ENCODE results near the gene LPIN1.
A peak's percentile ranks its signal among the peaks of the same experiment; 100 is the strongest.
"Not testable (repeated sequence)": the region's sequence is repeated elsewhere in the genome, so short reads cannot be mapped to it uniquely, and the experiment has no call there.

The LPIN1 gene

GRCh38 chr2:11844798-11845197 lies 98.4 kb downstream of the LPIN1 start:
- DNase-seq = not testable (repeated sequence)

- DNase-seq = not testable (repeated sequence)
Observed at GRCh38 chr2:11847935-11848334, 101.5 kb downstream of the LPIN1 start.

DNA sequence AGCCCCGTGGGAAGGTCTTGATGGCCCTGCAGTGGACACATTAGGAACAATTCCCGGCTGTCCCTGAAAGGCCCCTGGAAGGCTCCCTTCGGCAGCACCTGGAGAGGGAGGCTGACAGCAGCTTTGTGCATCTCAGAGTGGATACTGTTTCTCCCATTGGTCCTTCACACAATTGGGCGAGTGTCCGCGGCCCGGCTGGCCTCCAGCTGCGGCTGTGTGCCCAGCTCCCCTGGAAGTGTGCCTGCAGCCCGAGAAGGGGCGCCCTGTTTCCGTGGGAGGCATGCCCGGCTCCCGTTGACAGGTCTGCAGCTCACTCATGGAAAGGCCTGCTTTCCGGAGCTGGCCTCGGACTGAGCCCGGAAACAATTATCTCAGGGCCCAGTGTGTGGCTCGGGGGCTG lies 103.7 kb downstream of the LPIN1 start:
- no peak for DNase-seq

GRCh38 chr2:11852526-11853196 lies 106.2 kb downstream of the LPIN1 start:
- no peak for DNase-seq

GRCh38 chr2:11853197-11853588 lies 106.8 kb downstream of the LPIN1 start:
- DNase-seq = no peak

- DNase-seq = no peak
Observed at GRCh38 chr2:11855064-11855760, 108.8 kb downstream of the LPIN1 start.

DNA sequence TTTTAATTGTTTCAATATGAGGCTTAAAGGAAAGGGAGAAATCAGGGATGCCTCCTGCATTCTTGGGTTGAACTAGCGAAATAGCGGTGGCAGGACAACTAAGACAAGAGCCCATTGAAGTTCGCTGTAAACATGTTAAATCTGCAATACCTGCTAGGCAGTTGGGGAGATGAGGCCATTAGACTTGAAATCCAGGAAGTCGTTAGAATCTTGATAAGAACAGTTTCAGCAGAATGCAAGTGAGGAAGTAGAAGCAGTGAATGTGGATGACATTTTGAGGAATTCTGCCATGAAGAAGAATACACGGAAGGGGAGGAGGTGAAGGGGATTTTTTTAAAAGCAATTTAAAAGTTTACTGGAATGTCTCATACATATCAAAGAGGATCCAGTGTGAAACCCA lies 109.7 kb downstream of the LPIN1 start:
- DNase-seq = no peak

- DNase-seq = no peak
Observed at GRCh38 chr2:11858883-11859282, 112.5 kb downstream of the LPIN1 start.

DNA sequence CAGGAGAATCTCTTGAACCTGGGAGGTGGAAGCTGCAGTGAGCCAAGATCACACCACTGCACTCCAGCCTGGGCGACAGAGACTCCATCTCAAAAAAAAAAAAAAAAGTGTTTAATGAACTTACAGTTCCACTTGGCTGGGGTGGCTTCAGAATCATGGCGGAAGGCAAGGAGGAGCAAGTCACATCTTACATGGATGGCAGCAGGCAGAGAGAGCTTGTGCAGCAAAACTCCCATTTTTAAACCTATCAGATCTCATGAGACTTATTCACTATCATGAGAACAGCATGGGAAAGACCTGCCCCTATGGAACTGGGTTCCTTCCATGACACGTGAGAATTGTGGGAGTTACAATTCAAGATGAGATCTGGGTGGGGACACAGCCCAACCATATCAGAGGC lies 113.5 kb downstream of the LPIN1 start:
- DNase-seq = not testable (repeated sequence)

DNA sequence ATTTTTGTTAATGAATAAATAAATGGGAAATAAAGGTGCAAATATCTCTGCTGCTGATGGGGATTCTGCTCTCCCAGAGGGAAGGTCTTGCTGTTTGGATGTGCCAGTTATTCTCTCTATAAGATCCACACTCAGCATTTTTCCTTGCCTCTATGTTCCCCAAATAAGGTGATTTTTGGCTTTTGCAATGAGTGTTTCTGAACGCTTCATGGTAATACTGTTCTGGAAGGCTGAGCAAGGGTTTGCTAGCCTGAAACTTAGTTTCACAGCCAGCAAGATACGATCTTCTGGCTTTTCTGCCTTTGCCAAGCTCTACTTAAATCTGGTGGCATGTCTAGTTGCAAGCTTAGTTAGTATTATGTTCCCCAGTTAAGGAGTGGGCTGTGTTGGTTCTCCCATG lies 114.6 kb downstream of the LPIN1 start:
- DNase-seq = no peak

- DNase-seq = no peak
Observed at GRCh38 chr2:11862049-11862448, 115.6 kb downstream of the LPIN1 start.

- no peak for DNase-seq
Observed at GRCh38 chr2:11863103-11863502, 116.7 kb downstream of the LPIN1 start.

GRCh38 chr2:11863513-11864328 lies 117.3 kb downstream of the LPIN1 start:
- no peak for DNase-seq

- no peak for DNase-seq
Observed at GRCh38 chr2:11864724-11865123, 118.3 kb downstream of the LPIN1 start.

DNA sequence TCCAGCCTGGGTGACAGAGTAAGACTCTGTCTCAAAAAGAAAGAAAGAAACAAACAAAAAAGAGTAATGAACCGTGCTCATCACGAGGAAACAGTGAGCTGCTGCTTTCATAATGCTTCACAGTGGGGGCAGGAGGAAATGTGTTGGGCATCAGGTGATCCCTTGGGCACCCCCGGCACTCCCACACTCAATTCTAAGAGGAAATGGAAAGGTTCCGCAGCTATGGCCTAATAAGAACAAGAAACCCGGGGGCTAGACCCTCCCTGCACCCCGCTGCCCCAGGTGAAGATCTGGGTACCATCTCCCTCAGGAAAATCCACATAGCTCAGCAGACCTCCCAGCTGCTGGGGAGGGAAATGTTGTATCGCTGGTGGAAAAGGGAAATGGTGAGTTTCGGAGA lies 118.9 kb downstream of the LPIN1 start:
- DNase-seq = no peak

DNA sequence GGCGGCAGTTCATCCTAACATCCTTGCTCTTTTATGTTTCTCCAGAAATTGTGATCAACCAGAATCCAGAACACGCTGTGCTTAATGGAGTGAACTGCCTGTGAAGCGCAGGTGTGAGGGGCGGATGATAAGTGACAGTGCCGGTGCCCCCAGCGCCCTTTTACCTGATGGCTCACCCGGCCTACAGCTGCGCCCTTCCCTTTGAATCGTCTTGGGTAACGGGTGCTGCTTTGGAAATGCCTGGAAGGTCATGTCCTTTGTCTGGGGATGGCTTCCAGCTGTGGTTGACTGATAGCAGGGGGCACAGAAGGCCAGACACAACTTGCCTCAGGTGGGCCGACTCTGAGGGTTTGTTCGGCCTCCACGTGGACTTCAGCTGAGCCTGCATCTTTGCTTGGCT lies 119.4 kb downstream of the LPIN1 start:
- DNase-seq = no peak

GRCh38 chr2:11866358-11867335 lies 120.2 kb downstream of the LPIN1 start:
- DNase-seq = peak; percentile 84

DNA sequence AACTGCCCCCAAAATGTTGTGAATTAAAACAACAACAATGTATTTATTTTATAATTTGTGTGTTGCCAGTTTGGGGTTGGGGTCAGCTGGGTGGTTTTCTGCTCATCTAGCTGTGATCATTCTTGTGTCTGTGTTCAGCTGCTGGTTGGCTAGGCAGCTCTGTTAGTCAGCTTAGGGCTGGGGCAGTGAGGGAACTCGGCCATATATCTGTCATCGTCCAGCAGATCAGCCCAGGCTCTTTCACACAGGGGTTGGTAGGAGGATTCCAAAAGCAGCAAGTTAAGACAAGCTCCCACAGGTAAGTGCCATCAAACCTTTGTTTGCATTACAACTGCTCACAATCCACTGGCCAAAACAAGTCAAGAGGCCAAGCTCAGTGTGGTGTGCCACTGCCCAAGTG lies 121.5 kb downstream of the LPIN1 start:
- DNase-seq = no peak

DNA sequence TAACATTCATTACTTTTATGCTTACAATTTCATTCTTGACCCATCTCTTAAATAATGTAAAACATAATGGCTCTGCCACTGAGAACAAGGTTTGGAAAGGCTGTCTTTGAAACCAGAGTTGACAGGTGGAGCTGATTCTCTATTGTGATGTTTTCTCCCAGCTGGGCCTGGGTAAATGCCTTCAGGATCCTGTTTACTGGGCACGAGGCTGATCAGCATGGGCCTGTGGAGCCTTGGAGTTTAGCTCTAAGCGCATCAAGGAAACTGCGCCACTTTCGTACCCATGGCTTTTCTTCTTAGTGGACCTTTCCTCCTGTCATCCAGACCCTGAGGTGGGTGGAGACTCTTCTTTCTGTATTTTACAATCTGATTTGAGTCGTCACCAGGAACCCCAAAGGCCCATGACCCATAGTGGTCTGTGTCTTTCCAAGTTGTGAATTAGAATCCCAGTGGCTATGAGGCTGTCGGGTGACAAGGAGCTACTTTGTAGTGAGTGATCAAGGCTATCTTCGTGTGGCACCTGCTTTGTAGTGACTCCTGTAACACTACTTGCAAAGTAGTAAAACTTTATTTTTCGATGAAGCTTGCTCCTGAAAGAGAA lies 123.1 kb downstream of the LPIN1 start:
- DNase-seq = no peak

DNA sequence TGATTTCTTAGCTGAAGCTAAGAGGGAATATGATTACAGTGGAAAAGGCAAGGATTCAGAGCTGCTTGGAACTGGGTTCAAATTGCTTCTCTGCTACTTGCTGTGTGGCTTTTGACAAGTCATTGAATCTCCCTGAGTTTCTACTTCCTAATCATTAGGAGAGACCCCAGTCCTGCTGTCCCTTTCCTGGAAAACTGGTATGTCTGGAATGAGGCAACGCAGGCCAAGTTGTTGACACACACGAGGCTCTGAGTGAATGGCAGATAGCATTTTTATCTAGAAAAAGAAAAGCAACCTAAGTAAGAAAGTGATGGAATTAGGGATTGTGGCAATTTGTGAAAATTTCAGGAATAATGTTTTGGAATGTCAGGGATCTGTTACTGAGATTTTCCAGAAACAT lies 123.6 kb downstream of the LPIN1 start:
- no peak for DNase-seq

- DNase-seq = no peak
Observed at GRCh38 chr2:11870584-11870983, 124.2 kb downstream of the LPIN1 start.

DNA sequence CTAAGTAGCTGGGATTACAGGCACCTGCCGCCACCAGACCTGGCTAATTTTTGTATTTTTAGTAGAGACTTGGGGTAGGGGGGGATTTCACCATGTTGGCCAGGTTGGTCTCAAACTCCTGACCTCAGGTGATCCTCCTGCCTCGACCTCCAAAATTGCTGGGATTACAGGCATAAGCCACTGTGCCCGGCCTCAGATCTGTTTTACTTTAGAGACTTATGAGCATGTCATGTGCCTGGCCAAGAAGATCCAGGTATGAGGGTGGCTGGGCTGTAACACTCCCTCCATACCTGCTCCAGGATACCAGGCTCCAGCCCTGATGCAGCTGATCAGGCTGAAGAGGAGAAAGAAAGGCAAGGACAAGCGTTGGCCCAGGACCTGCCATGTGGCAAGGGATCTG lies 125.0 kb downstream of the LPIN1 start:
- DNase-seq = no peak
